GM19395 (cell line): ENCODE results near the gene RARRES2.
A peak's percentile ranks its signal among the peaks of the same experiment; 100 is the strongest.
"Not testable (repeated sequence)": the region's sequence is repeated elsewhere in the genome, so short reads cannot be mapped to it uniquely, and the experiment has no call there.

ENCODE experiments used
- ATAC-seq: cut with Tn5 transposase; IDR thresholded peaks from one replicate; pipeline ENCODE4 v1.9.1; 2021; ENCODE audit warnings: mild to moderate bottlenecking, moderate library complexity; ENCODE audit not compliant: unreplicated experiment

Gene RARRES2

GRCh38 chr7:150322114-150322832 lies 19.2 kb downstream of the RARRES2 start:
- peak; percentile 33 for ATAC-seq

GRCh38 chr7:150321788-150322113 lies 19.7 kb downstream of the RARRES2 start:
- ATAC-seq, result no peak

GRCh38 chr7:150317748-150318444 lies 23.5 kb downstream of the RARRES2 start:
- no peak for ATAC-seq

GRCh38 chr7:150316987-150317386 lies 24.4 kb downstream of the RARRES2 start:
- not testable (repeated sequence) for ATAC-seq

- no peak for ATAC-seq
These were observed 26.7 kb downstream of the RARRES2 start for GRCh38 chr7:150314639-150315239.

- ATAC-seq, result no peak
These were observed 27.6 kb downstream of the RARRES2 start for GRCh38 chr7:150313870-150314269.

- ATAC-seq, result no peak
These were observed 28.0 kb downstream of the RARRES2 start for GRCh38 chr7:150313367-150313809.

GRCh38 chr7:150312649-150313366 lies 28.6 kb downstream of the RARRES2 start:
- ATAC-seq, result not testable (repeated sequence)

GRCh38 chr7:150311711-150312110 lies 29.7 kb downstream of the RARRES2 start:
- ATAC-seq, result no peak

GRCh38 chr7:150311146-150311545 lies 30.3 kb downstream of the RARRES2 start:
- ATAC-seq, result no peak

- no peak for ATAC-seq
These were observed 32.9 kb downstream of the RARRES2 start for GRCh38 chr7:150308575-150308974.

- ATAC-seq, result no peak
These were observed 33.5 kb downstream of the RARRES2 start for GRCh38 chr7:150307904-150308303.

GRCh38 chr7:150307129-150307528 lies 34.3 kb downstream of the RARRES2 start:
- ATAC-seq, result no peak

GRCh38 chr7:150306377-150306776 lies 35.1 kb downstream of the RARRES2 start:
- not testable (repeated sequence) for ATAC-seq

- ATAC-seq, result not testable (repeated sequence)
These were observed 35.5 kb downstream of the RARRES2 start for GRCh38 chr7:150305903-150306284.

GRCh38 chr7:150305259-150305902 lies 36.0 kb downstream of the RARRES2 start:
- not testable (repeated sequence) for ATAC-seq

GRCh38 chr7:150304499-150305258 lies 36.8 kb downstream of the RARRES2 start:
- ATAC-seq, result not testable (repeated sequence)

- not testable (repeated sequence) for ATAC-seq
These were observed 38.5 kb downstream of the RARRES2 start for GRCh38 chr7:150302908-150303310.

GRCh38 chr7:150297978-150298377 lies 43.5 kb downstream of the RARRES2 start:
- not testable (repeated sequence) for ATAC-seq

GRCh38 chr7:150296802-150297201 lies 44.6 kb downstream of the RARRES2 start:
- not testable (repeated sequence) for ATAC-seq
